GM12891 (cell line): ENCODE data around the gene DNAJC11.
A peak's percentile ranks its signal among the peaks of the same experiment; 100 is the strongest.

Source experiments
- DNase-seq: peaks from one replicate; pipeline ENCODE4 v3.0.0; 2011; ENCODE audit warnings: low spot score; ENCODE audit not compliant: insufficient read length
- FAIRE-seq: peaks from 2 replicates; lab custom pipeline; 2011; peaks lifted over from hg19 to GRCh38; lab: Jason Lieb, UNC
- PAX5 ChIP-seq: IDR thresholded peaks from 2 replicates; pipeline ENCODE4 v1.6.1; 2011; ENCODE audit warnings: low read length, moderate library complexity, mild to moderate bottlenecking; ENCODE audit not compliant: insufficient read depth, severe bottlenecking
- POLR2A ChIP-seq: IDR thresholded peaks from 2 replicates; pipeline ENCODE4 v1.6.1; 2011; ENCODE audit warnings: low read depth, low read length, control low read depth
- POLR2AphosphoS5 ChIP-seq: IDR thresholded peaks from 2 replicates; pipeline ENCODE4 v1.6.1; 2011; ENCODE audit warnings: low read depth, low read length, control low read depth
- POU2F2 ChIP-seq: IDR thresholded peaks from 2 replicates; pipeline ENCODE4 v1.6.1; 2011; ENCODE audit warnings: low read depth, mild to moderate bottlenecking, control low read depth, low read length, moderate library complexity
- SPI1 ChIP-seq: IDR thresholded peaks from 2 replicates; pipeline ENCODE4 v1.6.1; 2011; ENCODE audit warnings: low read depth, low read length, control low read depth
- TAF1 ChIP-seq: IDR thresholded peaks from 2 replicates; pipeline ENCODE4 v1.6.1; 2011; ENCODE audit warnings: low read depth, low read length, control low read depth

The DNAJC11 gene

DNA sequence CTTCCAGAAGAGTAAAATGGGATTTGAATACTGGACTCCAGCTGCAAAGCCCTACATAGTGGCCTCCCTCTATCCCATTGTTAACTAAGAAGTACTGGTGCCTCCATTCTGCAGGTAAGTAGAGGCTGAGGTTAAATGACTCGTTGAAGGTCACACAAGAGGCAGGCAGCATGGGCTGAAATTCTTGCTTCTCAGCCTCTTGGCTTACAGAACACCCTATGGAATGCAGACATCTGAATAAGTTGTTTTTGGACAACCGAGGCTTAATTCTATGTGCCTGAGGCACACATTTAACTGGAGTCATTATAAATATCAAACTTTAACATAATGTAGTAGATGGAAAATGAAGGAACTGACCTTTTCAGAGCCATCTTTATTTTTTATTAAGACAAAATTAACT lies 5.7 kb downstream of the DNAJC11 start:
- no peak for FAIRE-seq
- TF ChIP-seq POLR2A (no peak), SPI1 (no peak), TAF1 (no peak), POU2F2 (no peak), POLR2AphosphoS5 (no peak), PAX5 (no peak)
- DNase-seq, result no peak

DNA sequence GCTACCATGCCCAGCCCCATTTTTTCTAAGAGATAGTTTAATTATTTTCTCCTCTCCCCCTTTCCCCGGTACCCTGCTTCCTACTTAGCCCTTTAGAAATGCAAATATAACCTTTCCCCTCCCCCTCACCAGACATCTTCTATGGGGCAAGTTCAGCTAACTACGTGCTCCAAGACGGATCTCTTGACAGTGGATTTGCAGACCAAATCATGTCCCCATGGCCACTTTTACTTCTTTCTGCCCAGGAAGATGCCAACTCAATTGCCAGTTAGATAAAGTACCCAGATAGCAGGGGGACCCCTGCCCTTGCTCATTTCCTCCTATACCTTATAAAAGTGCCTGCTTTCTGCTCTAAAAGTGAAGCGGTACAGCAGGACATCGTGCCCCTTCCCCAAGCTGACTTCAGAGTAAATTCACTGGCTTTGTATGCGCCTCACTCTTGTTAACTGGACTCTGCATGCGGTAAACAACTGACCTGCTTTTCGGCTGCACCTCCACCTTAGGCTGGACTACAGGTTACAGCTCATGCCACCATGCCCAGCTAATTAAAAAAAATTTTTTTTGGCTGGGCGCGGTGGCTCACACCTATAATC lies 7.4 kb downstream of the DNAJC11 start:
- DNase-seq (no peak), FAIRE-seq (no peak)
- TF ChIP-seq SPI1, result no peak
- no peak for TF ChIP-seq POLR2AphosphoS5
- no peak for TF ChIP-seq POU2F2
- TF ChIP-seq TAF1, result no peak
- TF ChIP-seq POLR2A, result no peak
- no peak for TF ChIP-seq PAX5

DNA sequence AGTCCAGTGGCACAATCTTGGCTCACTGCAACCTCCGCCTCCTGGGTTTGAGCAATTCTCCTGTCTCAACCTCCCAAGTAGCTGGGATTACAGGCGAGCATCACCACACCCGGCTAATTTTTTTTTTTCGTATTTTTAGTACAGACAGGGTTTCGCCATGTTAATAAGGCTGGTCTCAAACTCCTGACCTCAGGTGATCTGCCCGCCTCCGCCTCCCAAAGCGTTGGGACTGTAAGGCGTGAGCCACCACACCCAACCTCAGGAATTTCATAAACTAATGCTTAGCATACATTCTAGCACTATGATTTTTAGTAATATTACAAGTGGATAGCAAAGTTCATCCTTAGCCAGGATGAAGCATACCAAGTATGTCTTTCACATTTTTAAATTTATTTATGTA lies 8.7 kb downstream of the DNAJC11 start:
- no peak for DNase-seq
- no peak for TF ChIP-seq POLR2A
- no peak for TF ChIP-seq TAF1
- TF ChIP-seq POLR2AphosphoS5, result no peak
- no peak for TF ChIP-seq PAX5
- no peak for TF ChIP-seq POU2F2
- TF ChIP-seq SPI1, result no peak
- FAIRE-seq, result no peak

- TF ChIP-seq POLR2A (no peak), POLR2AphosphoS5 (no peak), POU2F2 (no peak), SPI1 (no peak), TAF1 (no peak), PAX5 (no peak)
- FAIRE-seq, result no peak
- no peak for DNase-seq
Measured at GRCh38 chr1:6691507-6691906, 10.1 kb downstream of the DNAJC11 start.

DNA sequence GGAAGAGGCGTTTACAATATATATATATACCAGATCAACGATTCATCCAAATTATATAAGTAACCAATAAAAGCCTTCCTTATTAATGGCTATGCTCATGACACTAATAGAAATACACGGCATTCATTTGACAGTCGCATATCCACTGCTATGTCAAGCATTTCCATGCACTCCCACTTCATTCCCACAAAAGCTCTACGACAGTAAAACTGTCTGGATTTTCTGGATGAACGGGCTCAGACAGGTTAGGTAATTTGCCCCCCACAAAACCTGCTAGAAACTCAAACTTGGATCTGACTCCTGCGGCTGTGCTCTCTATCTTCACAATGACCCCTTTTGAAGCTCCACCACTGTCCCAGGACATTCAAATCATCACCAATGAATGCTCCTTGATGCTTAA lies 11.4 kb downstream of the DNAJC11 start:
- DNase-seq (no peak), FAIRE-seq (no peak)
- TF ChIP-seq SPI1 (no peak), PAX5 (no peak), POLR2A (no peak), POLR2AphosphoS5 (no peak), TAF1 (no peak), POU2F2 (no peak)

- no peak for FAIRE-seq
- TF ChIP-seq POU2F2, result no peak
- TF ChIP-seq SPI1, result 0 out of 2 replicates have a peak, but pooled peaks have one; percentile 23
- no peak for DNase-seq
Measured at GRCh38 chr1:6688757-6689156, 12.9 kb downstream of the DNAJC11 start.

- FAIRE-seq, result no peak
- DNase-seq, result no peak
- TF ChIP-seq POLR2A (no peak), POU2F2 (no peak), SPI1 (no peak), POLR2AphosphoS5 (no peak), TAF1 (no peak), PAX5 (no peak)
Measured at GRCh38 chr1:6688001-6688400, 13.6 kb downstream of the DNAJC11 start.

DNA sequence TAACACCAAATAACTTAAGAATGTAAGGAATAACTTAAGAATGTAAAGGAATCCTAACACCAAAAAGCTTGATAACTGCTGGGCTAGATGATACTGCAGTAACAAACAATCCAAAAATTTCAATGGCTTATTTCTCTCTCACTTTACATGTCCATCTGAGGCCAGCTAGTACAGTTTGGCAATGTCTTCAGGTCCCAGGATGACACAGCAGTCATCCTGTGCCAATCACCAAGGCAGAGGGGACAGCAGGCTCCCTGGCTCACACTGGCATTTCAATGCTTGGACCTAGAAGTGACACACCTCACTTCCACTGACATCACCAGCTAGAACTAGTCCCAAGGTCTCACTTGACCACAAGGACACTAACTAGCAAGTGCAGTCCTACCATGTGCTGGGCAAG lies 15.3 kb downstream of the DNAJC11 start:
- FAIRE-seq, result no peak
- no peak for DNase-seq
- no peak for TF ChIP-seq POLR2AphosphoS5
- TF ChIP-seq POU2F2, result no peak
- TF ChIP-seq TAF1, result no peak
- TF ChIP-seq SPI1, result no peak
- no peak for TF ChIP-seq POLR2A
- no peak for TF ChIP-seq PAX5

- FAIRE-seq (no peak), DNase-seq (no peak)
- TF ChIP-seq TAF1 (no peak), POU2F2 (no peak), POLR2A (no peak), PAX5 (no peak), POLR2AphosphoS5 (no peak)
Measured at GRCh38 chr1:6685381-6685780, 16.2 kb downstream of the DNAJC11 start.

- DNase-seq (no peak), FAIRE-seq (no peak)
- TF ChIP-seq POLR2AphosphoS5, result no peak
Measured at GRCh38 chr1:6683434-6683833, 18.2 kb downstream of the DNAJC11 start.

GRCh38 chr1:6675941-6676340 lies 25.7 kb downstream of the DNAJC11 start:
- no peak for DNase-seq
- TF ChIP-seq POLR2A, result no peak
- TF ChIP-seq SPI1, result no peak
- TF ChIP-seq POLR2AphosphoS5, result no peak
- FAIRE-seq, result no peak

- no peak for FAIRE-seq
- no peak for DNase-seq
- TF ChIP-seq SPI1 (no peak), TAF1 (no peak)
Measured at GRCh38 chr1:6674771-6675170, 26.8 kb downstream of the DNAJC11 start.
